Measurements from ENCODE around the gene MRPL47. TPM values are rescaled to one million over a fixed set of nuclear protein-coding genes. Genes with fewer than 3 reads are reported as not detected.

Gene MRPL47
- total RNA-seq, 1 donor from 2014 or later, result 24.5 TPM

- Histone ChIP-seq H3K4me1 (peaks cover 16% of the 10 kb centered on the region), H3K27ac (no peak overlapping the region), H3K4me3 (no peak overlapping the region), H3K36me3 (peaks cover 27% of the 10 kb centered on the region), H3K27me3 (no peaks in the 10 kb centered on the region), H3K9me3 (no peaks in the 10 kb centered on the region)
- ATAC-seq, result no peak
- intact Hi-C loops (cut with DNase I), result no loop called here
- no peak for TF ChIP-seq CTCF (IDR thresholded peaks at IDR 0.05)
- no peak for DNase-seq
Measured at GRCh38 chr3:179606534-179607085, 2.2 kb upstream of the MRPL47 start.

- peak overlapping the region; percentile 84 for H3K4me3 ChIP-seq
- peak overlapping the region; percentile 96 for H3K27ac ChIP-seq
- DNase-seq (no peak), ATAC-seq (no peak)
- H3K4me1 ChIP-seq, result peaks cover 16% of the 10 kb centered on the region
- peaks cover 46% of the 10 kb centered on the region for H3K36me3 ChIP-seq
- H3K9me3 ChIP-seq, result no peaks in the 10 kb centered on the region
- no peak for TF ChIP-seq CTCF (IDR thresholded peaks at IDR 0.05)
- no peaks in the 10 kb centered on the region for H3K27me3 ChIP-seq
- intact Hi-C loops (cut with DNase I), result no loop called here
Measured at GRCh38 chr3:179603831-179604230, 607 bp downstream of the MRPL47 start.

GRCh38 chr3:179603321-179603720 is 1.1 kb downstream of the MRPL47 start:
- Histone ChIP-seq H3K4me3 (peak overlapping the region; percentile 84), H3K27ac (no peak overlapping the region), H3K4me1 (peaks cover 16% of the 10 kb centered on the region), H3K36me3 (peaks cover 51% of the 10 kb centered on the region), H3K9me3 (no peaks in the 10 kb centered on the region), H3K27me3 (no peaks in the 10 kb centered on the region)
- TF ChIP-seq CTCF (IDR thresholded peaks at IDR 0.05), result no peak
- intact Hi-C loops (cut with DNase I), result no loop called here
- ATAC-seq (no peak), DNase-seq (no peak)

GRCh38 chr3:179599531-179599930 is 4.9 kb downstream of the MRPL47 start:
- H3K4me3 ChIP-seq, result no peak overlapping the region
- DNase-seq (no peak), ATAC-seq (no peak)
- no peaks in the 10 kb centered on the region for H3K27me3 ChIP-seq
- H3K4me1 ChIP-seq, result peaks cover 6% of the 10 kb centered on the region
- intact Hi-C loops (cut with DNase I), result no loop called here
- H3K27ac ChIP-seq, result no peak overlapping the region
- H3K36me3 ChIP-seq, result peaks cover 80% of the 10 kb centered on the region
- TF ChIP-seq CTCF (IDR thresholded peaks at IDR 0.05), result no peak
- no peaks in the 10 kb centered on the region for H3K9me3 ChIP-seq

GRCh38 chr3:179591313-179591712 is 13.1 kb downstream of the MRPL47 start:
- H3K9me3 ChIP-seq, result no peaks in the 10 kb centered on the region
- intact Hi-C loops (cut with DNase I), result no loop called here
- H3K4me1 ChIP-seq, result no peaks in the 10 kb centered on the region
- TF ChIP-seq CTCF (IDR thresholded peaks at IDR 0.05), result no peak
- peaks cover 100% of the 10 kb centered on the region for H3K36me3 ChIP-seq
- ATAC-seq (no peak), DNase-seq (no peak)
- H3K27me3 ChIP-seq, result no peaks in the 10 kb centered on the region
- H3K4me3 ChIP-seq, result no peak overlapping the region
- H3K27ac ChIP-seq, result no peak overlapping the region

GRCh38 chr3:179590669-179591068 is 13.8 kb downstream of the MRPL47 start:
- ATAC-seq (no peak), DNase-seq (no peak)
- intact Hi-C loops (cut with DNase I), result no loop called here
- no peaks in the 10 kb centered on the region for H3K9me3 ChIP-seq
- H3K4me1 ChIP-seq, result no peaks in the 10 kb centered on the region
- no peak overlapping the region for H3K27ac ChIP-seq
- no peaks in the 10 kb centered on the region for H3K27me3 ChIP-seq
- peaks cover 100% of the 10 kb centered on the region for H3K36me3 ChIP-seq
- H3K4me3 ChIP-seq, result no peak overlapping the region
- TF ChIP-seq CTCF (IDR thresholded peaks at IDR 0.05), result no peak
